GM23248 (cell line): ENCODE data around the gene SRF.

ENCODE experiments used
- EZH2 ChIP-seq: fragments of 200-600 bp; sonication (generic); IDR thresholded peaks from 2 replicates; pipeline ENCODE4 v1.6.1; 2018; ENCODE audit warnings: antibody characterized with exemption, mild to moderate bottlenecking; ENCODE audit not compliant: insufficient read depth, poor library complexity, severe bottlenecking
- EZH2phosphoT487 ChIP-seq: fragments of 200-600 bp; sonication (generic); IDR thresholded peaks from 2 replicates; pipeline ENCODE4 v1.6.1; 2018; ENCODE audit warnings: antibody characterized with exemption, moderate library complexity, mild to moderate bottlenecking, low read depth; ENCODE audit not compliant: insufficient read depth

GRCh38 chr6:43219119-43219518 lies 48.0 kb downstream of the SRF start:
- TF ChIP-seq EZH2 (no peak), EZH2phosphoT487 (no peak)
